WERI-Rb-1 (cell line): ENCODE measurements around the gene P2RY2.

Source experiments
- DNase-seq: peaks from one replicate; pipeline ENCODE4 v3.0.0-alpha.2; 2020
- H3K27ac ChIP-seq: fragments of 250-450 bp; sonication (Bioruptor Pico); 2 replicates; pipeline ENCODE4 v1.5.1; 2020; ENCODE audit warnings: mild to moderate bottlenecking, moderate library complexity
- H3K27me3 ChIP-seq: fragments of 250-450 bp; sonication (Bioruptor Pico); 2 replicates; pipeline ENCODE4 v1.5.1; 2021; ENCODE audit warnings: mild to moderate bottlenecking, low read depth, moderate library complexity; ENCODE audit not compliant: insufficient read depth, severe bottlenecking
- H3K36me3 ChIP-seq: fragments of 250-450 bp; sonication (Bioruptor Pico); 2 replicates; pipeline ENCODE4 v1.5.1; 2020; ENCODE audit warnings: mild to moderate bottlenecking, moderate library complexity
- H3K4me3 ChIP-seq: 2 replicates; pipeline ENCODE4 v1.5.1; 2011; ENCODE audit warnings: low read depth, mild to moderate bottlenecking, control low read depth, low read length
- H3K9me3 ChIP-seq: fragments of 250-450 bp; sonication (Bioruptor Pico); 2 replicates; pipeline ENCODE4 v1.5.1; 2021; ENCODE audit warnings: mild to moderate bottlenecking, moderate library complexity; ENCODE audit not compliant: severe bottlenecking
- TF ChIP-seq, protein P1 (sequence below): IDR thresholded peaks from 2 replicates; pipeline ENCODE4 v1.5.1; 2011; ENCODE audit warnings: low read depth, mild to moderate bottlenecking, control low read depth, inconsistent platforms, low read length

P2RY2 gene

DNA sequence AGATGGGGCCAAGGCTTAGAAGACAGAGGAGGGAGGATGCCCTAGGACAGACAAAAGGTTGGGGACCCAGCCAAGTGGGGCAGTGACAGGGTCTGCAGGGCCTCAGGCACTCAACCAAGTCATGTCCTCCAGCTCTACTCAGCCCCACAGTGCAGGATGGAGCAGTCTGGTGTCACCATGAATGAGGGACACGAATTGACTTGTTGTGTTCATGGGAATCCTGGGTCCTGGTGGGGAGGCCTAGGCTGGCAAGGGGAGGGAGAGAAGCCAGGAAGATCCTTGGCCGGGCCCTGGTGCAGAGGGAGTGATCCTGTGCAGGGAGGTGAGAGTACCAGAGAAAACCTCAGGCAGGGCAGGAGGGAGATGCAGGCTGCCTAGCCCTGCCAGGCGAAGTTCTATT, 66.0 kb downstream of the P2RY2 start:
- Histone ChIP-seq H3K36me3 (no peaks in the 10 kb centered on the region), H3K9me3 (no peaks in the 10 kb centered on the region), H3K27ac (no peak overlapping the region), H3K4me3 (no peak overlapping the region), H3K27me3 (no peaks in the 10 kb centered on the region)
- TF ChIP-seq, protein P1, sequence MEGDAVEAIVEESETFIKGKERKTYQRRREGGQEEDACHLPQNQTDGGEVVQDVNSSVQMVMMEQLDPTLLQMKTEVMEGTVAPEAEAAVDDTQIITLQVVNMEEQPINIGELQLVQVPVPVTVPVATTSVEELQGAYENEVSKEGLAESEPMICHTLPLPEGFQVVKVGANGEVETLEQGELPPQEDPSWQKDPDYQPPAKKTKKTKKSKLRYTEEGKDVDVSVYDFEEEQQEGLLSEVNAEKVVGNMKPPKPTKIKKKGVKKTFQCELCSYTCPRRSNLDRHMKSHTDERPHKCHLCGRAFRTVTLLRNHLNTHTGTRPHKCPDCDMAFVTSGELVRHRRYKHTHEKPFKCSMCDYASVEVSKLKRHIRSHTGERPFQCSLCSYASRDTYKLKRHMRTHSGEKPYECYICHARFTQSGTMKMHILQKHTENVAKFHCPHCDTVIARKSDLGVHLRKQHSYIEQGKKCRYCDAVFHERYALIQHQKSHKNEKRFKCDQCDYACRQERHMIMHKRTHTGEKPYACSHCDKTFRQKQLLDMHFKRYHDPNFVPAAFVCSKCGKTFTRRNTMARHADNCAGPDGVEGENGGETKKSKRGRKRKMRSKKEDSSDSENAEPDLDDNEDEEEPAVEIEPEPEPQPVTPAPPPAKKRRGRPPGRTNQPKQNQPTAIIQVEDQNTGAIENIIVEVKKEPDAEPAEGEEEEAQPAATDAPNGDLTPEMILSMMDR = no peak
- DNase-seq = no peak

DNA sequence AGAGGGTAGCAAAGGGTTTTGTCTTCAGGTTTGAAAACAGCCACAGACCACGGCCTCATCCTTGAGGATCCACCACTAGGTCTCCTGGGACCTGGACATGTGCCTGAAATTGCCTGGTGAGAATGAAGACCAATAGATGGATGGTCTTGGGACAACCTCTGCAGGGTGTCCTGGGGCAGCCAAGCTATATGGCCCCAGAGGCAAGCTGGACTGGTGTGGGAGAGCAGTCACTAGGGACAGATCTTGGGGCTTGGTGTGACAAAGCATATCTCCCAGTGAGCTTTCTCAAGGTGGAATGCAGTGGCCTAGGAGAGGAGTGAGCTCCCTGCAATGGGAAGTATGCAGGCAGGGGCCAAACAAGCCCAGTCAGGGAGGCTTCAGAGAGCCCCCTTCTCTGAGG, 67.6 kb downstream of the P2RY2 start:
- no peaks in the 10 kb centered on the region for H3K36me3 ChIP-seq
- DNase-seq = no peak

More for the DNA sequence above, 67.6 kb downstream of the P2RY2 start:
- H3K9me3 ChIP-seq = no peaks in the 10 kb centered on the region
- no peak overlapping the region for H3K27ac ChIP-seq
- H3K4me3 ChIP-seq = no peak overlapping the region
- no peaks in the 10 kb centered on the region for H3K27me3 ChIP-seq
- TF ChIP-seq, protein P1 = no peak
